Stimulated activated CD8-positive, alpha-beta memory T cell treated with anti-CD3 and anti-CD28 coated beads, Interleukin-7, amount 100 ng/mL, for 24 hours (primary cell): Measurements from ENCODE around the gene NXN.

ENCODE experiments used
- DNase-seq: peaks from one replicate; pipeline ENCODE4 v3.0.0-alpha.2; 2020; ENCODE audit warnings: low read depth

Gene NXN

DNA sequence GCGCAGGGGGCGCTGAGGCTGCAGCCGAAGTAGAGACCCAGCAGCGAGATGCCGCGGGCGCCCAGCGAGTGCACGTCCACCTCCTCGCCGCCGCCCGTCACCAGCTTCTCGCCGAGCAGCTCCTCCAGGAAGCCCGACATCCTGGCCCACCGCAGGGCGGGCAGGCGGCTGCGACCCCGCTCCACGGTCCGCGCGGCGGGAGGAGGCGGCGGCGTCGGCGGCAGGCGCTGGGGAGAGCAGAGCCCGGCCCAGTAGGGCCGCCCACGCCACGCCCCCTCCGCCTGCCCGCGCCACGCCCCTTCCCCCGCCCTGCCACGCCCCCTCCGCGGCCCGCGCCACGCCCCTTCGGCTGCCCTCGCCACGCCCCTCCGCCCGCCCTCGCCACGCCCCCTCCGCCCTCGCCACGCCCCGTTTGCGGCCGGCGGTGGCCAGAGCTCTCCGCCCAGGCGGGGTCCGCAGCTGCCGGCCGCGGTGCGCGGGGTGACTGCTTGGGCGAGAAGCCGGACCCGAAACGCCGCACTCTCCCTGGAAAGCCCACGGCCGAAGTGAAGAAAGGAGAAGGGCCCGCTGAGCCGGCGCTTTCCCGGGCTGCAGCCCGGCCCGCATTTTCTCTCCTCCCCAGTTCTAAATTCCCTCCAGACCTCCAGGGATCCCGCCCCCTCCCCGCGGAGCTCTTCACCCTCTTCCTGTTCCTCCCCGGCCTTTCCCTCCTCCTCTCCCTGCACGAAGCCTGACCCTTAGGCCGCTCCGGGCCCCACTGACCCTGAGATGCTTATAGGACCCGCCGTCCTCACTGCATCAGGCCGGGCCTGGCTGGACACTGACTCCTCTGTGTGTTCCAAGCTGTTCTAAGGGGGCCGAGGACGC is at the start of gene NXN:
Gene NXN (minus strand): TSS at position 238 of the 867 bp plus-strand sequence.
- peak; percentile 83 for DNase-seq

DNA sequence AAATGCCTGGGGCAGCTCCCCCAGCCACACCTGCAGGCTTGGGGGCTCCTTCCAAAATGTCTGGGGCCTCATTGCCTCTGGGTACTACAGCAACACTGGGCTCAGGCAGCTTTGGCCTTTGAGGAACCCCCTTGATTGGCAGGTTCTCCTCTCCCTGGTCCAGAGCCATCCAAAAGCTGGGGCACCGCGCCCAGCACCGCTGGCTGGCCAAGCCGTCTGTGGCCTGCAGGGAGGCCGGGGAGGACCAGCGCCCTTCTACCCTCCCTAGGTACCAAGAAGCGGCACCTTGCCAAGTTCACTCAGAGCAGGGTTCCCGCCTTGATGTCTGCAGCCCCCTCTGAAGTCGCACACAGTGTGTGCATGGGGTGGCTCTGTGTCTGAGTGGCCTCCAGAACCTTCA is 47.5 kb upstream of the NXN start:
- no peak for DNase-seq

DNA sequence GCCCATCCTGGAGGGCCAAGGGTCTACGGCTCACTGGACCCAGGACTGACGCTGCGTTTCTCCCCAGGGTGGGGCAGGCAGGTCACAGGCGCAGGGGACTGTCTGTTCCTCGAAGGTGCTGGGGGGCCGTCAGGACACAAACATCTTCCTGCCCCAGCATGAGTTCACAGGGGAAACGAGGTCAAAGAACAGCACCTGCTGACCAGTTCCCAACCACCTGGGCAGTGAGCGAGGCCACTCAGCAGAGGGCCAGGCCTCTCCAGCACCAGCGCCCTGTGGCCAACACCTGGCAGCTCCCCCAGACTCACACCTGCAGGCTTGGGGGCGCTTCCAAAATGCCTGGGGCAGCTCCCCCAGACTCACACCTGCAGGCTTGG is 47.0 kb upstream of the NXN start:
- DNase-seq = no peak

DNA sequence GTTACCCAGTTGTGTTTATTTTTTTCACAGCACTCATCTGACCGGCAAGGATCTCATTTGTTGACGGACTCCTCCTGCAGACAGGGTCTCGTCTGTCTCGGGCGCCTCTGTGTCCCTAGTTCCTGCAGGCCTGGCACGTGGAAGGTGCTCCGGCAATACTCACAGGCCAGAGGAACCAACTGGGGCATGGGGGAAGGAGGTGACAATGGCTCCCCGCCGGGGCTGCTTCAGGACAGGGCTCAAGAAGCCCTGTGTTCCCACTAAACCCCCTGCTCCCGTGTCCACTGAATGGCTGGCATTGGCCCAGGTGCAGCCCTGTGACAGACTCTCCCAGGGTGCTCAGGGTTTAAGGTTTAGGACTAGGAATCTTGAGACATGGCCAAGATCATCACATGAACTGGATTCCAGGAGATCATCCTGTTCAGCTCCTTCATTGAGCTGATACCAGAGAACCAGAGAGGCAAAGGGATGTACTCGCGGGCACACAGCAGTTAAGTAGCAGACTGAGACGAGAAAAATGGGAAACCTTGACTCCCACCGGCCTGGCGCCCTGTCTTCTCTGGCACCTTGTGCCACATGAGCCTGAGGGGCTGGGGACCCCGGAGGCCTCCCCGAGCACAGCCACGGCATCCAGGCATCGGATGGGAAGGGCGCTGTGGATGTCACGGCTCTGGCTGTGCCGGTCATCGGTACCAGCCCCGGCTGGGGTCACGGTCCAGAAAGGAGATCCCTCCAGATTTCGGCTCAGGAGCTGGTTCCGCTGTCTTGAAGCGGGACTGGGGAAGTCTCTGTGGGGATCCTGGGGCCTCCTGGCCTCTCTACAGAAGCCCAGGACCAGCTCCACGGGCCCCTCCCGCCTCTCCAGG is 46.4 kb upstream of the NXN start:
- no peak for DNase-seq

DNA sequence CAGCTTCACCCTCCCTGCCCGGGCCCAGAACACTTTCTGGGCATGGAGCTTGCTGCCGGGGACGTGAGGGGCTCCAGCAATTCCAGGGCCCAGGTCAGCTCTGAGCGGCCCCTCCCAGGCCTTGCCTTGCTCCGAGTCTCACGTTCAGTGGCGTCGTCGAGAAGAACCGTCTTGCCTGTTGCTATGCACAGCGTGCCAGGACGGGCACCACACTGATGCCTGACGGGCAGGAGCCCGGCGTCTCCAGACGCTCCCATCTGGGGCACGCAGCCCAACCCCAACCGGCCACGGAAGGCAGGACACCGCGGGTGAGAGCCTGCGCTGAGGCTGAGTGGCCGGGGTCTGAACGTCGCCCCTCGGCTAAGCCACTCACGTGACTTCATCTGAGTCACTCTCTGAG is 44.5 kb upstream of the NXN start:
- no peak for DNase-seq

DNA sequence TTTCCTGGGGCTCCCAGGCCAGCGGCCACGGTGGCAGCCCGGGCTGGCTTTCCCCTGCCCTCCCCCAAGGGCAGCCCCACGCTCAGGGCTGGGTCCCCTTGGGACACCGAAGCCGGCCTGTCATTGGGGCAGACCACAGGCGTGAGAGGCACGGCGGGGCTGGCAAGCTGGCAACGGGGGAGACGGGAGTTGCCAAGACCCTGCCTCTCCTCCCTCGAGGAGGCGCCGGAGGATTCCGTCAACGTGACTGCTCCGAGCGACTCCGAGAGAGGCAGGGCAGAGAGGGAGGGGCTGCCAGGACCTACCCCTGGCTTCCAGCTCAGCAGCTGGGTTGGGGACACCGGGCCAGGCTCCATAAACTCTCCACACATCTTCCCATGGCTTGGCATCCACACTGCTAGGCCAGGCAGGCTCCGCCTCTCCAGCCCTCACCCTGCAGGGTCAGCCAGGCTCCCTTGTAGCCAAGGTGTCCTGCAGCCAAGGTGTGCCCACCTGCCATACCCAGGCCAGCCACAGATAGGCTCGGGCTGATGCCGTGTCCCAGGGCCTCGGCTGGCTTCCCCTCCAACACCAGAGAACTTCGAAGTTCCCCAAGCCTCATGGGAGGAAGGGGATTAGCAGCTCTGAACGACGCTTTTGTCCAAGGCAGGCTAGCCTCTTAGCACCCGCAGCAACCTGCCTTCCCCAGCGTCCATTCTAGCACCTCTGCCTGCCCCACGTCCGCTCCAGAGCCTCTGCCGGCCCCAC is 42.9 kb upstream of the NXN start:
- no peak for DNase-seq

DNA sequence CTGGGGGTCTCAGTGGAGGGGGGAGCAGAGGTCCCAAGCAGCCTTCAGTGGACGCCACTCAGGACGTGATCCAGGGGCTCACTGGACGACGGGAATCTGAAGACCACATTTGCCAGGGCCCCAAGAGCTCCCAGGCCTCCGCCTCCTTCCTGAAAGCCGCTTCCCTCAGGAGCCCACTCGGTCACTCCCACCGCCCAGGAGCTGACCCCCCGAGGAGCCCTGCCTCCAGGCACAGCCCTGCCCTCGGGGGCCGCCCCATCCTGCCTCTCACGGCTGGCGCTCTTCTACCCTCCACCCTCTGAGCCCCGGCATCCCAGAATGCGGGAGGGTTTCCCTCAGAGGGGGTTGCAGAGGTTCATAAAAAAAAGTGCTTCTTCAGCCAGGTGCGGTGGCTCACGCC is 41.6 kb upstream of the NXN start:
- DNase-seq = no peak

DNA sequence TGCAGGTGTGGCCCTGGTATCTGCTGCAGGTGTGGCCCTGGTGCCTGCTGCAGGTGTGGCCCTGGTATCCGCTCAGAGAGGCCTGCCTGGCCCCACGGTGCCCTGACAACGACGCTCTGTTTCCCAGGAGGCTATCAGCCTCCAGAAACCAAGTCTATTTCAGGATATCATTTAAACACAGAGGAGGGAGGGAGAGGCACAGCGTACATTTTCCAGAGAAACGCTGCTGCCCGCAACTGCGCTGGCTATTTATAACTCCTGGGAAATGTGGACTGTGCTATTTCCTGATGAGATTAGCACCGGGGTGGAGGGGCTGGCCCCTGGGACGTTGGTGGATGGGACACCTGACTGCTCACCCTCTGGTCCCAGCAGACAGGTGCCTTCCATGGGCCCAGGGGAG is 39.9 kb upstream of the NXN start:
- DNase-seq = no peak

DNA sequence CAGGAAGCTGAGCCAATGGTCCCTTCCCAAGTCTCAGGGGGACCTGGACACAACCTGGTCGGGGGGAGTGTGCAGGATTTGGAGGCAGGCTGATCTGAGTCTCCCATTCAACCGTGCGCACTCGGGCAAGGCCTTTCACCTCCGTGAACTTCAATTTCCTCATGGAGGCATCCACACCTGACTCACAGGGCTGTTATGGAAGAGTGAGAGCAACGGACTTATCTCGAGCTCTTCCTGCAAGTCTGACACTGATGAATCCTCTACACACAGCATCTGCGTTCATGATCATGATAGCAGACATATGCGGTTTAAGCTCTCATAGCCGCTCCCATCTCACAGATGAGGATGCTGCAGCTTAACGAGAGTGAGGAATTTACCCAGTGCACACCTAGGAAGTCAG is 39.0 kb upstream of the NXN start:
- DNase-seq = no peak

DNA sequence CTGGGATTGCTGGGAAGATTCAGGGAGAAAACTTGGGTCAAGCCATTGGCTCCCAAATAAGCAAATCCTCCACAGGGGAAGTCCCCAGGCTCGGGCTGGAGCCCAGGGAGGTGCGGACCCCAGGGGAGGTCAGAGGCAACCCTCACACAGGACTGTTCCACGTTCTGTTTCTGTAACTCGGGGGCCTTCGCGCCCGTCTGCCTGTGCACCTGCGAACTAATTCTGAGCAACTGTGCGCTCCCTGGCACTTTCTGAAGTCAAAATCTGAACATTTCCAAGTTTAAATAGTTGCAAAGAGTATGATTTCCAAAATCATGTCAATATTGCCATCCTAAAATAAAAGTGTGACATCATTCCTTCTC is 34.1 kb upstream of the NXN start:
- DNase-seq = no peak

DNA sequence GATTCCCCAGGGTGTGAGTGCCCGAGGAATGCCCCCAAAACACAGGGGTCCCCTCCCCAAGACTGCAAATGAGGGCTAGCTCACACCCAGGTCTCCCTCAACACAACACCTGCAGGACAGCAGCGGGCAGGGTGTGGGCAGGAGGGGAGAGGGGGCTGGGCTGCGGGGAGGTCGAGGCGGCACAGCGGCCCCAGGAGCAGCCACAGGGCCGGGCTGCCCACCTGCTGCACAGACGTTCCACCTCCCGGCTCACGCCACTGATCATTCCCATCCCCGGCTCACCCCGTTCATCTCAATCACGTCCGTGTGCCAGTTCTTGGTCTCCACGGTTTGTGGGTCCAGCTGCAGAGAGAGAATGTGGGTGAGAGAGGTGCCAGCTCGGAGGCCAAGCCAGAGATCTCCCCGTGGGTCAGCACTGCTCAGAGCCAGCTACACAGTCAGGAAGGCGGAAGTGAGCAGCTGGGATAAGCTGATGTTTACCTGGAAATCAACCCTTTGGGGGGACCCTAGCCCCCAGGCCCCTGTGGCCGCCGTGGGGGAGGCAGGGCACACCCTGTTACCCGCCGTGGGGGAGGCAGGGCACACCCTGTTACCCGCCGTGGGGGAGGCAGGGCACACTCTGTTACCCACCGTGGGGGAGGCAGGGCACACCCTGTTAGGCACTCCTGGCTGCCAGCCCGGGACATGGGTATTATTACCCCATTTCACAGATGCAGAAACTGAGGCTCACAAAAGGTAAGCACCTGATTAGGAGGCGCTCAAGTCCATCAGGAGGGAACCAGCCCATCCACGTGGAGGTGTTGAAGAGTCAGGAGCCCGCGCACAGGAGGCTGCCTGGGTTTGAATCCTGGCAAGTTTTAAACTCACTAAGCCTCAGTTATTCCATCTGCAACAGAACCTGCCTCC is 33.5 kb upstream of the NXN start:
- DNase-seq = no peak

DNA sequence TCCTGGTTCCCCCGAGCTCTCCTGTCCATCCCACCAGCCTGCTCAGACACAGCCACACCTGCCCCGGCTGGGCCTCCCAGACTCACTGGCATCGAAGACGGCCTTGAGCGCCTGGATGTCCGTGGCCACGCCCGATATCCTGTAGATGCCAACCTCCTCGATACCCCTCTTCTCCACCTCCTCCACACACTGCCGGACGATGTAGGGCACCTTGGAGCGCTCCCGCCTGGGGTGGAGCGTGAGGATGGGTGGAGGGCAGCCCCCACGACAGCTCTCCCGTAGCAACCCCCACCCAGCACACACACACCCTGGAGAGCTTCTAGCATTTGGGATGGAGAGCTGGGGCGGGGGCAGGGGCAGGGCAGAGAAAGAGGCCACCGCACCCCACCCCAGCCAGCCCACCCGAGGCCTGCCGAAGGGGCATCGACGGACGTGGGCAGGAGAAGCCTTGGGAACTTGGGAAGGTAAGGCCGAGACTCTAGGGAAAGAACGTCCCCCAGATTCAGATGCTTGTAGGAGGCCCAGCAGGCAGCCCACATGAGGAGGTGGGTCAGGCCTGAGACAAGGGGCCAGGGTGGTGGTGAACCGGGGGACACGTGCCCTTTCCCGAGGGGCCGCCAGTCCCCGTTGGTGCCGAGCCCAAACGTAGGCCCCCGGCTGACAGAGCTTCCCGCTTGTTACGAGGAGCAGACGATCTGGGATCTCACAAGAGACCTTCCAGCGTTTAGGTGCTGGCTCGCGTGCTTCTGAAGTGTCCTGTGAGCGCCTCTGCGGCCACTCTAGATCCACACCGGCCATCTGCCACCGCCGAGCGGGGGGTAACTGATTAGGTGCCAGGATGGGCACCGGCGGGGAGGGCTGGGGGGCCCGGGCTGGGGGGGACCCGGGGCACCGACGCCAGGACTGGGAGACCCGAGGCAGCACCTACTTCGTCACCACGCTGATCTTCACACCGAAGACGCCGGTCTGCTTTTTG is 32.5 kb upstream of the NXN start:
- no peak for DNase-seq

DNA sequence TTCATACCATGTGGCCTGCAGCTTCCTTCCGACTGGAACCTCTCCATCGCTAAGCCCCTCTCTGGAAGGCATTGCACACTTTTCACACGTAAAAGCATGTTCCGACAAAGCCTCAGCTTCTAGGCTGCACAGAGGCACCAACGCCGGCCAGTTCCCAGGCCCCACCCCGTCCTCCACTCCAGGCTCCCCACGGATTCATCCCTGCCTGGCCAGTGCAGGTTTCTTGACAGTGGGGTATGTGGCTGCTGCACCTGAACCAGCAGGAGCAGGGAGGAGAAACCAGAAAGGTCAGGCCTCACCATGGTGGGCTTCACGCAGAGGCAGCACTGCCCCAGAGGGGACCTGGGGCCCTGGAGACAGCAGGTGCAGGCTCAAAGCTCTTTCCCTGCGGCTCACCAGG is 31.6 kb upstream of the NXN start:
- no peak for DNase-seq

DNA sequence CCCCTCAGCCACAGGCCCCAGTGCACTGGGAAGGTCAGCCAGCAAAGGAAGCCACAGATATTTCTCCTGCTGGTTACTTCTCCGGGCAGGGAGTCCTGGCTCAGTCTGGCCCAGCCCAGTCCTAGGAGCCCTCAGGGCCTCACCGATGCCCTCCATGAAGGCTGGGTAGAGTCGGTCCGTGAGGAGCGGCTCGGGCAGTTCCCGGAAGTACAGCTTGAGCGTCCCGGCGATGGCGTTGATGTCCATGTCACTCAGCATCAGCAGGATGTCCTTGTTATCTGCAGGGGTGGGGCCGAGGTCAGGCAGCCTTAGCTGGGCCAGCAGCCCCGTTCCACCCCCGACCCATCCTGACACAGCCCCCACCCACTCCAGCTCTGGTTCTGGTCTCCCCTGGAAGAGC is 31.0 kb upstream of the NXN start:
- no peak for DNase-seq

DNA sequence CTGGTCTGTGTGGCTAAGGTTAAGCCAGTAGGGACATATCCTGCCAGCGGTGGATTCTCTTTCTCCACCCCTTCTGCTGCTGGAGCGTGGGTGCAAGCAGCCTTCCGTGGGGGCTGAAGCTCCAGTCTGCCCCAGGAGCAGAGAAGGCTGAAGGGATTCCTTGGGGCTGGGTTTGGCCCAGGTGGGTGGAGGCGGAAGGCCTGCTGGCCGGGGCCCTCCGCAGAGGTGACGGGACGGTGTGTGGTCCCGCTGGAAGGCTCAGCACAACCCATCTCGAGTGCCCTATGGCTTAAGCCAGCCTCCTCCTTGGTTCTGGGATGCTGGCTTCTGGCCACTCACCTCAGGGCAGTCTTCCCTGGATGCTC is 30.5 kb upstream of the NXN start:
- DNase-seq = no peak

DNA sequence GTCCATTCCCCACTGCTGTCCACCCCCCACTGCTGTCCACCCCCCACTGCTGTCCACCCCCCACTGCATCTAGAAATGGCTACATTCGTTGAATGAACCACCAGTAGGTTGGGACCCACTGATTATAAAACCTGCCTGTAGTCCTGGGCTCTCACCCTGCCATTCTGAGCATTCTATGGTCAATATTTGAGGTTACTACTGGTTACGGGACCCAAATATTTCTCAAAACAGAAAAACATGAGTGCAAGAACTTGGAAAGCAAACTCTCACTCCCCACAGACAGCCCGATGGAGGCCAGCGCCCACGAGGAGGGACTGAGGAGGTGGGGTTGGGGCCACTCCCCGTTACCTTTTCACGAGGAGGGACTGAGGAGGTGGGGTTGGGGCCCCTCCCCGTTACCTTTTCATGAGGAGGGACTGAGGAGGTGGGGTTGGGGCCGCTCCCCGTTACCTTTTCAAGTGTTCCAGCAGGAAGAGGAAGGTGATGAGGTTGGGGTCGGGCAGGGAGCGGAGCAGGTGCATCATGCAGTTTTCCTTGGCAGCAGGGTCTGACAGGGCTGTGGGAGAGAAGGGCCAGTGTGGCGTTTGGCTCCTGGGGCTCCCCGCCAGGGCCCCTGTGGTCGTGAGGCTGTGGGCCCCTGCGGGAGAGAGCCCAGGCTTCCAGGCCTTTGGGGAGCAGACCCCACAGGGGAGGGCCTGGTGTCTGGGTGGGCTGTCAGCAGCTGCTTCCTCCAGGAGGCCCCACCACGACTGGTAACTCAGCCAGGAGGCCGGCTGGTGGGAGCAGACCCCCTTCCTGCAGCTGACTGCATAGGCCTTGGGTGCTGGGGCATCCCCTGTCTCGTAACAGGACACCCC is 29.9 kb upstream of the NXN start:
- no peak for DNase-seq

DNA sequence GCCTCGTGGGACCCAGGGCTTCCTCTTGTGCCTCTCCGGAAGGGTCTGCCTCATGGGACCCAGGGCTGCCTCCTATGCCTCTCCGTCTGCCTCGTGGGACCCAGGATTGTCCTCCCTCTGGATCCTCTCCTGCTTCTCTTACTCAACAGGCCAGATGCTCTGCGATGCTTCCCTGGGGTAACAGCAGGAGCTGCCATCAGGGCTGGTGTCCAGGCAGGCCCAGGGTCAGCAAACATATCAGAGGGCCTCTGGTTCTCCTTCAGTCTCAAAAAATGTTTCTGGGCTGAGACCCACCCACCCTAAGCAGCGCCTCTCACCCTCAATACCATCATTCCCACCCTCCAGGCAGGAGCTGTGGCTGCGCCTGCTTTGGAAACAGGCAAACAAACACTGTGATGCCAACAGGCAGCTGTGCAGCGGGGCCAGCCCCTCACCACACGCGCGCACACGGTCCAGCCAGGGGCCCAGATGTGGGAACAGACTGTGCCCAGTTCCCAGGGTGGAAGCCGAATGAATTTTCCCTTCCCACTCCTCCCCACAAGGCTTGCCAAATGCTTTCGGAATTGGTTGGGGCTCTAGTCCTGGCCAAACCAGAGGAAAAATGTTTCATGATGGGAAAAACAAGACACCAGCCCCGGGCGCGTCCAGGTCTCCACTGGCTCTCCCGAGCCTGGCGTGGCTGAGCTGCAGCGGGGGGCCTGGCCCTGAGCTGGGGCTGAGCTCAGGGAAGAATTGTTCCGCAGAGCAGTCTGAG is 28.6 kb upstream of the NXN start:
- no peak for DNase-seq

DNA sequence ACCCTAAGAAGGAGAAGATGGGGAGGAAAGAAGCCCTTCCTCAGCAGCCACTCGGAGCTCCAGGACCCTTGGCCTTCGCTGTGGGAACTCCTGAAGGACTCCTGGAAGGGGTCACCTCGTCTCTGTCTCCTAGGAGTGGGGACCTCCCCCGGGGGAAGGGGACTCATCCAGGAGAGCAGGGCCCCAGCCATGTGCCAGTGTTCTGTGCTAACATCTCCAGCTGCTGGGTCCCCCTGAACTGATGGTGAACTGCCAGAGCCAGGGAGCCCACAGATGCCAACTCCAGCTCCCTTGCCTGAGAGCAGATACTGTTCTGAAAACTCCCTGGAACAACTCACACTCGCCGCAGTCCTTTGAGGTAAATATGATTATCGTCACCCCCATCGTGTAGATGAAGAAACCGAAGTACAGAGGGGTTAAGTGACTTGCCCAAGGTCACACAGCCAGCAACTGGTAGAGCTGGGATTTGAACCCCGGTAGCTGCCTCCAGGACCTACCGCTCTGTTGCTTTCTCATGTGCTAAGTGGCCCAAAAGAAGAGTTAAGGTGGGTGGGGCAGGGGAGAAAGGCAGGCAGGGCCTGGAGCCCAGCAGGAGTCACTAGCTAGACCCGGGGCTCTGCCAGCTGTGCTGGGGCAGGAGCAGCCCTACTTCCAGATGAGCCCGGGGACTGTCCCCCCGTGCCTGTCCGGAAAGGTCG is 27.9 kb upstream of the NXN start:
- no peak for DNase-seq
